GM23338 (cell line): ENCODE measurements around the gene HK2. TPM values are rescaled to one million over a fixed set of nuclear protein-coding genes. Genes with fewer than 3 reads are reported as not detected.

ENCODE experiments used
- ATAC-seq: fragments of 200-7000 bp; cut with Tn5 transposase; 3 replicates; pipeline ENCODE4 v1.9.1; 2020
- DNase-seq: peaks from one replicate; pipeline ENCODE4 v3.0.0-alpha.2; 2015; ENCODE audit warnings: low spot score
- H2AFZ ChIP-seq: fragments of 200-600 bp; sonication (generic); 2 replicates; pipeline ENCODE4 v1.8.0; 2016; ENCODE audit warnings: antibody characterized with exemption, mild to moderate bottlenecking, moderate library complexity
- H3F3A ChIP-seq: fragments of 200-600 bp; sonication (generic); replicated peaks from 2 replicates; pipeline ENCODE4 v1.8.0; 2017; ENCODE audit warnings: antibody characterized with exemption, mixed run types, low read depth
- H3K27ac ChIP-seq: fragments of 200-600 bp; sonication (generic); 2 replicates; pipeline ENCODE4 v1.6.1; 2016; ENCODE audit warnings: low read depth
- H3K27me3 ChIP-seq: fragments of 200-600 bp; sonication (generic); 2 replicates; pipeline ENCODE4 v1.8.0; 2016; ENCODE audit warnings: mild to moderate bottlenecking, mixed run types, moderate library complexity; ENCODE audit not compliant: insufficient read depth
- H3K36me3 ChIP-seq: fragments of 200-600 bp; sonication (generic); 2 replicates; pipeline ENCODE4 v1.8.0; 2016; ENCODE audit warnings: mild to moderate bottlenecking; ENCODE audit not compliant: insufficient read depth
- H3K4me1 ChIP-seq: fragments of 200-600 bp; sonication (generic); 2 replicates; pipeline ENCODE4 v1.8.0; 2016; ENCODE audit warnings: mild to moderate bottlenecking, moderate library complexity; ENCODE audit not compliant: insufficient read depth
- H3K4me2 ChIP-seq: fragments of 200-600 bp; sonication (generic); 2 replicates; pipeline ENCODE4 v1.7.1; 2017; ENCODE audit warnings: mixed run types
- H3K4me3 ChIP-seq: fragments of 200-600 bp; sonication (generic); 2 replicates; pipeline ENCODE4 v1.6.1; 2016; ENCODE audit warnings: mixed run types
- H3K79me2 ChIP-seq: fragments of 200-600 bp; sonication (generic); replicated peaks from 2 replicates; pipeline ENCODE4 v1.8.0; 2017; ENCODE audit warnings: mild to moderate bottlenecking; ENCODE audit not compliant: insufficient read depth
- H3K9me2 ChIP-seq: fragments of 200-600 bp; sonication (generic); 2 replicates; pipeline ENCODE4 v1.8.0; 2017; ENCODE audit not compliant: insufficient read depth
- H4K20me1 ChIP-seq: fragments of 200-600 bp; sonication (generic); replicated peaks from 2 replicates; pipeline ENCODE4 v1.8.0; 2017; ENCODE audit warnings: mild to moderate bottlenecking; ENCODE audit not compliant: insufficient read depth
- H3K27ac Mint-ChIP-seq: 2 replicates; pipeline ENCODE4 v1.8.0; 2020; ENCODE audit warnings: inconsistent platforms, mild to moderate bottlenecking, moderate library complexity, mixed read lengths
- H3K27me3 Mint-ChIP-seq: 3 replicates; pipeline ENCODE4 v1.8.0; 2022; ENCODE audit warnings: low read depth, mild to moderate bottlenecking, moderate library complexity, mixed read lengths, inconsistent platforms; ENCODE audit not compliant: insufficient read depth, poor library complexity
- H3K36me3 Mint-ChIP-seq: 3 replicates; pipeline ENCODE4 v1.8.0; 2021; ENCODE audit warnings: low read depth, mild to moderate bottlenecking, inconsistent platforms, moderate library complexity, mixed read lengths
- H3K4me1 Mint-ChIP-seq: 3 replicates; pipeline ENCODE4 v1.8.0; 2020; ENCODE audit warnings: mild to moderate bottlenecking, inconsistent platforms, mixed read lengths
- H3K4me3 Mint-ChIP-seq: 3 replicates; pipeline ENCODE4 v1.8.0; 2021; ENCODE audit warnings: moderate library complexity, mild to moderate bottlenecking, inconsistent platforms, mixed read lengths
- H3K9me3 Mint-ChIP-seq: 3 replicates; pipeline ENCODE4 v1.8.0; 2020; ENCODE audit warnings: moderate library complexity, mild to moderate bottlenecking, inconsistent platforms, mixed read lengths
- CREB1 ChIP-seq: fragments of 250-450 bp; sonication (Bioruptor Pico); IDR thresholded peaks from 2 replicates; pipeline ENCODE4 v1.5.0; 2020; ENCODE audit warnings: low read depth, mild to moderate bottlenecking, moderate library complexity
- CTCF ChIP-seq, 2 experiments: fragments of 200-600 bp in 1 of 2; sonication (generic) in 1 of 2; conservative IDR thresholded peaks; 2 replicates each; pipeline versions ENCODE4 v1.5.1 to v1.6.1; 2016 to 2017; ENCODE audit warnings: antibody characterized with exemption in 2 of 2, low read depth in 2 of 2, mild to moderate bottlenecking in 2 of 2, moderate library complexity in 1 of 2
- EZH2 ChIP-seq: fragments of 200-600 bp; sonication (generic); IDR thresholded peaks from one replicate; pipeline ENCODE4 v1.8.0; 2017; ENCODE audit warnings: antibody characterized with exemption, mild to moderate bottlenecking, low read depth; ENCODE audit not compliant: unreplicated experiment
- EZH2phosphoT487 ChIP-seq: fragments of 200-600 bp; sonication (generic); IDR thresholded peaks from one replicate; pipeline ENCODE4 v1.8.1; 2018; ENCODE audit warnings: antibody characterized with exemption; ENCODE audit not compliant: unreplicated experiment
- JUNB ChIP-seq: IDR thresholded peaks from one replicate; pipeline ENCODE4 v1.6.1; 2016; ENCODE audit warnings: antibody characterized with exemption; ENCODE audit not compliant: unreplicated experiment
- NANOG ChIP-seq: IDR thresholded peaks from 2 replicates; pipeline ENCODE4 v1.6.1; 2016; ENCODE audit warnings: antibody characterized with exemption, borderline replicate concordance
- POLR2AphosphoS5 ChIP-seq: IDR thresholded peaks from 2 replicates; pipeline ENCODE4 v1.6.1; 2016; ENCODE audit warnings: antibody characterized with exemption, low read depth
- STAT1 ChIP-seq: IDR thresholded peaks from one replicate; pipeline ENCODE4 v1.6.1; 2016; ENCODE audit warnings: antibody characterized with exemption; ENCODE audit not compliant: unreplicated experiment
- ZNF114 ChIP-seq: fragments of 250-450 bp; sonication (Bioruptor Pico); IDR thresholded peaks from 2 replicates; pipeline ENCODE4 v1.5.0; 2020; ENCODE audit warnings: mild to moderate bottlenecking, moderate library complexity
- ZNF331 ChIP-seq: fragments of 250-450 bp; sonication (Bioruptor Pico); IDR thresholded peaks from 2 replicates; pipeline ENCODE4 v1.5.0; 2020; ENCODE audit warnings: low read depth, mild to moderate bottlenecking, moderate library complexity
- ZNF462 ChIP-seq: fragments of 250-450 bp; sonication (Bioruptor Pico); IDR thresholded peaks from 2 replicates; pipeline ENCODE4 v1.5.0; 2020; ENCODE audit warnings: mild to moderate bottlenecking, moderate library complexity
- polyA plus RNA-seq: library from polyadenylated mRNA; unstranded; fragments of >200 nt; fragmentation: Nextera tagmentation; extraction: Ambion mirVana; gene quantifications from 2 replicates; pipeline ENCODE4 v1.2.1, GENCODE V29; 2016
- total RNA-seq: library from RNA; depleted of rRNA; stranded (reverse); fragments of >200 nt; shearing (Covaris generic); gene quantifications from 2 replicates; pipeline ENCODE4 v1.2.3, GENCODE V29; 2014
- TF ChIP-seq, protein P1 (sequence below): IDR thresholded peaks from one replicate; pipeline ENCODE4 v1.6.1; 2018; ENCODE audit warnings: antibody characterized with exemption; ENCODE audit not compliant: unreplicated experiment
- TF ChIP-seq, protein P2 (sequence below): IDR thresholded peaks from 2 replicates; pipeline ENCODE4 v1.6.1; 2016; ENCODE audit warnings: antibody characterized with exemption

Gene HK2
- total and polyA plus RNA-seq, 2 experiments from 2014 or later, result 23.2 to 54.7 TPM

GRCh38 chr2:74916394-74916793, 82.5 kb downstream of the HK2 start:
- H3F3A ChIP-seq, result no peaks in the 10 kb centered on the region
- no peak for TF ChIP-seq CREB1
- no peak for TF ChIP-seq ZNF114
- no peak for TF ChIP-seq JUNB
- TF ChIP-seq ZNF331 (CRISPR knock-in tag), result no peak
- TF ChIP-seq NANOG, result no peak
- TF ChIP-seq, protein P1, sequence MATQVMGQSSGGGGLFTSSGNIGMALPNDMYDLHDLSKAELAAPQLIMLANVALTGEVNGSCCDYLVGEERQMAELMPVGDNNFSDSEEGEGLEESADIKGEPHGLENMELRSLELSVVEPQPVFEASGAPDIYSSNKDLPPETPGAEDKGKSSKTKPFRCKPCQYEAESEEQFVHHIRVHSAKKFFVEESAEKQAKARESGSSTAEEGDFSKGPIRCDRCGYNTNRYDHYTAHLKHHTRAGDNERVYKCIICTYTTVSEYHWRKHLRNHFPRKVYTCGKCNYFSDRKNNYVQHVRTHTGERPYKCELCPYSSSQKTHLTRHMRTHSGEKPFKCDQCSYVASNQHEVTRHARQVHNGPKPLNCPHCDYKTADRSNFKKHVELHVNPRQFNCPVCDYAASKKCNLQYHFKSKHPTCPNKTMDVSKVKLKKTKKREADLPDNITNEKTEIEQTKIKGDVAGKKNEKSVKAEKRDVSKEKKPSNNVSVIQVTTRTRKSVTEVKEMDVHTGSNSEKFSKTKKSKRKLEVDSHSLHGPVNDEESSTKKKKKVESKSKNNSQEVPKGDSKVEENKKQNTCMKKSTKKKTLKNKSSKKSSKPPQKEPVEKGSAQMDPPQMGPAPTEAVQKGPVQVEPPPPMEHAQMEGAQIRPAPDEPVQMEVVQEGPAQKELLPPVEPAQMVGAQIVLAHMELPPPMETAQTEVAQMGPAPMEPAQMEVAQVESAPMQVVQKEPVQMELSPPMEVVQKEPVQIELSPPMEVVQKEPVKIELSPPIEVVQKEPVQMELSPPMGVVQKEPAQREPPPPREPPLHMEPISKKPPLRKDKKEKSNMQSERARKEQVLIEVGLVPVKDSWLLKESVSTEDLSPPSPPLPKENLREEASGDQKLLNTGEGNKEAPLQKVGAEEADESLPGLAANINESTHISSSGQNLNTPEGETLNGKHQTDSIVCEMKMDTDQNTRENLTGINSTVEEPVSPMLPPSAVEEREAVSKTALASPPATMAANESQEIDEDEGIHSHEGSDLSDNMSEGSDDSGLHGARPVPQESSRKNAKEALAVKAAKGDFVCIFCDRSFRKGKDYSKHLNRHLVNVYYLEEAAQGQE, result no peak
- no peak for TF ChIP-seq EZH2phosphoT487
- no peak for TF ChIP-seq CTCF (conservative IDR thresholded peaks at IDR 0.05; ENCODE audit: low read depth in 2 of 2)
- TF ChIP-seq ZNF462 (CRISPR knock-in tag), result no peak
- no peak for TF ChIP-seq POLR2AphosphoS5
- no peak for TF ChIP-seq STAT1
- no peak for TF ChIP-seq EZH2
- TF ChIP-seq, protein P2, sequence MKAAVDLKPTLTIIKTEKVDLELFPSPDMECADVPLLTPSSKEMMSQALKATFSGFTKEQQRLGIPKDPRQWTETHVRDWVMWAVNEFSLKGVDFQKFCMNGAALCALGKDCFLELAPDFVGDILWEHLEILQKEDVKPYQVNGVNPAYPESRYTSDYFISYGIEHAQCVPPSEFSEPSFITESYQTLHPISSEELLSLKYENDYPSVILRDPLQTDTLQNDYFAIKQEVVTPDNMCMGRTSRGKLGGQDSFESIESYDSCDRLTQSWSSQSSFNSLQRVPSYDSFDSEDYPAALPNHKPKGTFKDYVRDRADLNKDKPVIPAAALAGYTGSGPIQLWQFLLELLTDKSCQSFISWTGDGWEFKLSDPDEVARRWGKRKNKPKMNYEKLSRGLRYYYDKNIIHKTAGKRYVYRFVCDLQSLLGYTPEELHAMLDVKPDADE, result no peak
- Mint-ChIP-seq H3K4me3 (no peak overlapping the region), H3K36me3 (no peaks in the 10 kb centered on the region), H3K4me1 (no peaks in the 10 kb centered on the region), H3K27me3 (peaks cover 2% of the 10 kb centered on the region), H3K27ac (no peak overlapping the region; the same call in 1 of the 2 replicates), H3K9me3 (no peaks in the 10 kb centered on the region; the same call in 2 of the 3 replicates)
- H3K79me2 ChIP-seq, result no peaks in the 10 kb centered on the region
- no peak overlapping the region for H3K4me2 ChIP-seq
- 0 out of 2 replicates have a peak, but pooled peaks cover 3% of the 10 kb centered on the region for H3K9me2 ChIP-seq
- H3K27me3 ChIP-seq, result no peaks in the 10 kb centered on the region
- no peak overlapping the region for H3K4me3 ChIP-seq
- no peak overlapping the region for H3K27ac ChIP-seq
- no peak overlapping the region for H2AFZ ChIP-seq
- DNase-seq, result no peak
- H3K36me3 ChIP-seq, result no peaks in the 10 kb centered on the region
- no peaks in the 10 kb centered on the region; the same call in 1 of the 2 replicates for H4K20me1 ChIP-seq
- ATAC-seq, result no peak
- 0 out of 2 replicates have a peak, but pooled peaks cover 2% of the 10 kb centered on the region for H3K4me1 ChIP-seq
